ENCODE data around the gene LILRB5.
"Not testable (repeated sequence)": the region's sequence is repeated elsewhere in the genome, so short reads cannot be mapped to it uniquely, and the experiment has no call there.

LILRB5 gene

DNA sequence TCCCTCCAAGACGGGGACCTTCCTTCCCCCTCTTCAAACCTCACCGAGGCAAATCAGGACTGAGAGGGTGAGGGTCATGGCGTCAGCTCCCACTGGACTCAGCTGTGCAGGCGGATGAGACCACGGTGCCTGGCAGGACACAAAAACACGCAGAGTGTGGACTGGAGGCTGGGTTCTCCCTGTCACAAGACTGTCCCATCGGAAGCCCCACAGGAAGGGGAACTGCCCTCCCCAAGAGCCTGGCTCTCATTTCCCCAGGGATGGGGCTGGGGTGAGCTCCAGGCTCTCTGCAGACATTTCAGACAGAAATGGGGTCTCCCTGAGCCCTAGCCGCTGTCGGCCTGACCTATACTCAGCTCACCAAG is at the start of gene LILRB5:
Gene LILRB5 (minus strand): TSS at position 158 of the 365 bp plus-strand sequence. CDS start 80 bp downstream, at position 78.
- DNase-seq: no peak

DNA sequence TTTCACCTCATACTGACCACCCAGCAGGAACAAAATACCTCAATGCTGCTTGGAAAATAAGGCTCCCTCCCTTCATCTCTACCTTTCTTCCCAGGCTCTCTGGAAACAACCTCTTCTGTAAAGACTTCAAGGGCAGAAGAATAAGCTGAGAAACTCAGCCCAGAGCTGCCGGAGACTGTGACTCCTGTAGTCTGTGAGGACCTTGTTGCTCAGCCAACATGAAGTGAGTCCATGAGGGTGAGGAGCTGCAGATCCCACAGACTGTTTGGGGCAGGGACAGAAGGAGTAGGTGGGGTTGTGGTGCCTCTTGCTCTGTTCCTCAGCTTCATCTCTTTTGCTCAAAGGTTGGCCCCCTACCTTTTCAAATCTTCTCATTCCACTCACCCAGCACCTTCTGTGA is 48.1 kb upstream of the LILRB5 start:
- no peak for DNase-seq

DNA sequence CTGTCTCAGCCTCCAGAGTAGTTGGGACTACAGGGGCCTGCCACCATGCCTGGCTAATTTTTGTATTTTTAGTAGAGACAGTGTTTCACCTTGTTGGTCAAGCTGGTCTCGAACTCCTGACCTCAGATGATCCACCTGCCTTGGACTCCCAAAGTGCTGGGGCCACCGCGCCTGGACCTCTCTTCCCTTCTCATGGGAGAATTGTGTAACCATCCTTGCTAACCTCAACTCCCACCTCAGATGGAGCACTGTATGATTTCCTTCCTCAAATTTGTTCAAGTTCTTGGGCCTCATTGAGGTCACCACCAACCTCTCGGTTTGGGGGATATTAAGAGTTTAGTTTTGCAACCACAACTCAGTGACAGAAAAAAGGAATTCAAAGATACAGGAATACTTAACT is 45.2 kb upstream of the LILRB5 start:
- no peak for DNase-seq

DNA sequence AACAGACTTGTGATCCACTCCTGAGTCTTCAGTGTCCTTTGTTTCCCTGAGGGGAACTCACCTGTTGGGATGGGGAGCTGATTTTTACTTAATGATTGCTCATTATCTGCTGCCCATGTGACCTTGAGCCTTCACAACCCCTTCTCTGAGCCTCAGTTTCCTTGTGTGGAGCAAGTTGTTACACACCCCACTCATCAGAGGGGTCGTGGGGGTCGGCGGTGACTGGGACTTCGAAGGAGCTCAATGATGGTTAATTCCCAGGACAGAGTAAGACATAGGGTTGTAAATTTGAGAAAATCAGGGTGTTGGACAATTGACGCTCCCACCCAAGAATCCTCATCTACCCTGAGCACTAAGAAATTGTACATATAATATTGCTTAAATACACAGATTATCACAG is 42.4 kb upstream of the LILRB5 start:
- no peak for DNase-seq

DNA sequence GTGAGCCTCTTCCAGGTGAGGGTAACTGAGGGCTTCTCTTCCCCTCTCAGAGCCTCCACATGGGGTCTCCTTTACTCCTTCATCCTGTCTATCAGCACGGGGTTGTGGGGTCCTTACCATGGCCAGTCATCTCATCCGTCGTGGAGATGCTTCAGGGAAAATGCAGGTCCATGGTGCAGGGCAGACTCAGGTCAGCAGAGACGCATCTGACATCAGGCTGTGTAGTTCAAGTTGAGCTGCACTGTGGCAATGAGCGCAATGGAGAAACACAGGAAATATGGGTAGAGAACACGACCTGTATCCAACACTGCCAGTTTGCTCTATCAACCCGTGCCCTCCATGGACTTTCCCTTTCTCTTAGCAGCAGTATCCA is 42.0 kb upstream of the LILRB5 start:
- DNase-seq: no peak

DNA sequence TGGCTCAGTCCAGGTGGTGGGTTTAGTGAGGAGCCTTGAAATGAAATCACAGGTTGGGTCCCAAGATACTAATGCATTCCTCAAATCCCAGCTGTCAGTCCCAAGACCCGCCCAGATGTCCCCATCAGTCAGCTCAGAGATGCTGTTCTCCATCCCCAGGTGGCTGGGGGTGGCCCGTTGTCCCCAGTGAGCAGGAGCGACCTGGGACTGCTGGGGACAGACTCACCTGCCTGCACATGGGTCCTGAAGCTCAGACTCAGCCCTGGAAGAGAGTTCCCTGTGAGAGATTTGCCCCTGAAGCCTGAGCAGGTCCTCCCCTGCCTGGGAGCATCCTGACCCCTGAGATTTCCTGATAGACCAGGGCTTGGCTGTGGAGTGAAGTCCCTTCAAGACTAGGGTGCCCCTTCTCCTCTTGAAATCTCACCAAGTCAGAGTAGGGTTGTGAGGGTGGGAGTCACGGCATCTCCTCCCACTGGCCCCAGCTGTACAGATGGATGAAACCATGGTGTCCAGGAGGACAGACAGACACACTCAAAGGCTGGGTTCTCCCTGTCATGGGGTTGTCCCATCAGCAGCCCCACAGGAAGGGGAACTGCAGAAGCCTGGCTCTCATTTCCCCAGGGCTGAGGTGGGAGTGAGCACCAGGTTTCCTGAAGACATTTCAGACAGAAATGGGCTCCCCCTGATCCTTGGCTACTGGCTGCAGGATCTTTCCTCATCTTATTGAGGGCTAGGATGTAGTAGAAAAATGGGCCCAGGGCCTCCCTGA is 41.5 kb upstream of the LILRB5 start:
- DNase-seq: no peak

DNA sequence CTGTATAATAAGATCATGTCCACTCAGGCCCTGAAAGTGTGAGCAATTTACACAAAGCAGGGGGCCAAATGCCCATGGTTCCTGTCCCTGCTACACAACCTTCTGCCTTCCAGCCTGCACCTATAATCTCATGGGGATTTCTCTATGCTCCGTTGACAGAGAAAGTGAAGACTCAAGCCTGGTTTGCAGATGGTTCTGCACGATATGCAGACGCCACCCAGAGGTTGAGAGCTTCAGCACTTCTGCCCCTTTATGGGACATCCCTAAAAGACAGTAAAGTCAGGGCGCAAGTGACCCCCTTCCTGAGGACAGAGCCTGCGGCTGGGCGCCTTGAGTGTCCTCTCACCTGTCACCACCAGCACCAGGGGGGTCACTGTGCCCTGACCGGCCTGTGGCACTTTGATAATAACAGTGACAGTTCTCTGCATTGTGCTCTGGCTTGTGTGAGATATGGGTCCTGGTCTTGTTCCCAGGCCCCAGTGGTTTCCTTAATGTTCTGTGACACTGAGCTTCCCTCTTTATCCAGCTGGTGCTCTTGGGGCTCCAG is 40.8 kb upstream of the LILRB5 start:
- no peak for DNase-seq

DNA sequence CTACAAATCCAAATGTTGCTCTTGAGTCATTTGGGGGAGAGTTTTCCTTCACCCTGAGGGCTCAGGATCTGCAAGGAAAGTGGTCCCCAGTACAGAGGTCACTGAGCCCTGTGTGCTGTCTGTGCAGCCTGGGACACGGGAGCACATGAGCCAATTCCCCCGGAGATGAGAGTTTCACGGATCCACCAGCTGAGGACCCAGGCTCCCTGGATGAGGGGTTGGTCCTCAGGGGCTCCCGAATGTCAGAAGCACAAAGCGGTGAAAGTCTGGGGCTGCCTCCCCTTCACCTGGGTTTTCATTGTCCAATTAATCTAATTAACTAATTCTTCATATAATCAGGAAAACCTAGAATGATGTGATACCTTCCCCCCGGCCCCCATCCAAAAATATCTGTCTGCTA is 37.5 kb upstream of the LILRB5 start:
- DNase-seq: no peak

DNA sequence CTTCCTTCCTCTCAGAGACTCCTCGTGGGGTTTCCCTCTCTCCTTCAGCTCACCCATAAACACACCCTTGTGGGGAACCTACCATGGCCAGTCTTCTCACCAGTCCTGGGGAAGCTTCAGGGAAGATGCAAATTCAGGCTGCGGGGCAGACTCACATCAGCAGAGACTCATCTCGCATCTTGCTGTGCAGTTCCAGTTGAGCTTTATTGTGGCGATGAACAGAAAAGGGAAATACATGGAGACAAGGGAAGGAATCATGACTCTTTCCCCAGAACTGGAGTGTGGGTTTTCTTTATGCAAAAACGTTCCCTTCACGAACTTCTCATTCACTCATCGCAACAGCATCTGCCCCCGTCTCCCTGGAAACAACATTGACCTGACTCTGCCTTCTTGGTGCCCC is 32.1 kb upstream of the LILRB5 start:
- DNase-seq: not testable (repeated sequence)

DNA sequence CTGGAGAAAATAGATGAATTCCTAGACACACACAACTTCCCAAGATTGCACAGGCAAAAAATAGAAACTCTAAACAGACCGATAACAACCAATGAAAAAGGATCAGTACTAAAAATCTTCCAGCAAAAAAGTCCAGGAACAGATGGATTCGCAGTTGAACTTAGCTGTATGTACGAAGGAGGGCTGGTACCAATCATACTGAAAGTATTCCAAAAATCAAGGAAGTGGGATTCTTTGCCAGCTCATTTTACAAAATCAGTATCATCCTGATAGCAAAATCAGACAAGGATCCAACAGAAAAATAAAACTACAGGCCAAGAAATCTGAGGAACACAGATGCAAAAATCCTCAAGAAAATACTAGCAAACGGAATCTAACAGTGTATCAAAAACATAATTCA is 30.4 kb upstream of the LILRB5 start:
- DNase-seq: no peak

DNA sequence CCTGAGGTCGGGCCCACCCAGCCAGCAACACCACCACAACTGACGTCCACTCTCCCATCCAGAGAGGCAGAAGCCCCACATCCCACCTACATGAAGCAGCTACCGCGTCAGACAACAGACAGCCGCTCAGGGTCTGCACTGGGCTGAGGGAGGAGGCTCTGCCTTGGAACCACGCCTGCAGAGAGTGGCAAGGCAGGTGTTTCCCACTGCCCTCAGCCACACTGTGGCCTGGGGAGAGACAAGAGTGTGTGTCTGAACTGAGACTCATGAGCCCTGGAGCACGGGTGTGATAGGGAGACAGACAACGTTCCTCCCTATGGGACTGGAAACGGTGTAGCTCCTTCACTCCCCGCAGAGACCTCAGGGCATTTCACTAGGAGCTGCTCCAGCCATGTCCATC is 29.2 kb upstream of the LILRB5 start:
- DNase-seq: not testable (repeated sequence)

DNA sequence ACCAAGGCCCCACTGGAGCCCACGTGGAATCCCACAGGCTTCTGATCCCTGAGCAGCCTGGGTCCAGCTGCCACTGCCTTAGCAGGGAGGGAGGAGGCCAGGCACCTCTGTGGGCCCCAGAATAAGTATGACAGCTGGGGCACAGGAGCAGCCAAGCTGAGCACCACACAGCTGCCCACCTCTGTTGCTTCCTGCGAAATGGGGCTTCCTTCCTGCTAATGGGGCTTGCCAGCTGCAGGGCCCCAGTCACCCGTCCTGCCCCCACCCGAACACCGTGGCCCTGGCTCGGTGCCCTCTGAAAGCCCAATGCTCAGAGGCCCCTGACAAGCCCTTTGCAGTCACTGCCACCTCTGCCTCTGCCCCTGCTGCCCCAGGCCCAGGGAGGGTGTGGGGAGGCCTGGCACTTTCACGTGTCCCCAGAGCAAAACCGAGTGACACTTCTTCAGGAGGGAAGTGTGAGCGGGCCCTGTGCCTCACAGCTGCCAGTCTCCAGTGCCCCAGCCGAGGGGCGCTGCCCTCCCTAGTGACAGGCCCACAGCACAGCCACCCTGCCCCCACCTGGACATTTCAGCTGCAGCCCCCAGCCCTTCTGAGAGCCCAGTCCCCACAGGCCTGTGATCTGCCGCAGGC is 28.5 kb upstream of the LILRB5 start:
- peak in 1 of 2 donors; percentile 70 for DNase-seq

DNA sequence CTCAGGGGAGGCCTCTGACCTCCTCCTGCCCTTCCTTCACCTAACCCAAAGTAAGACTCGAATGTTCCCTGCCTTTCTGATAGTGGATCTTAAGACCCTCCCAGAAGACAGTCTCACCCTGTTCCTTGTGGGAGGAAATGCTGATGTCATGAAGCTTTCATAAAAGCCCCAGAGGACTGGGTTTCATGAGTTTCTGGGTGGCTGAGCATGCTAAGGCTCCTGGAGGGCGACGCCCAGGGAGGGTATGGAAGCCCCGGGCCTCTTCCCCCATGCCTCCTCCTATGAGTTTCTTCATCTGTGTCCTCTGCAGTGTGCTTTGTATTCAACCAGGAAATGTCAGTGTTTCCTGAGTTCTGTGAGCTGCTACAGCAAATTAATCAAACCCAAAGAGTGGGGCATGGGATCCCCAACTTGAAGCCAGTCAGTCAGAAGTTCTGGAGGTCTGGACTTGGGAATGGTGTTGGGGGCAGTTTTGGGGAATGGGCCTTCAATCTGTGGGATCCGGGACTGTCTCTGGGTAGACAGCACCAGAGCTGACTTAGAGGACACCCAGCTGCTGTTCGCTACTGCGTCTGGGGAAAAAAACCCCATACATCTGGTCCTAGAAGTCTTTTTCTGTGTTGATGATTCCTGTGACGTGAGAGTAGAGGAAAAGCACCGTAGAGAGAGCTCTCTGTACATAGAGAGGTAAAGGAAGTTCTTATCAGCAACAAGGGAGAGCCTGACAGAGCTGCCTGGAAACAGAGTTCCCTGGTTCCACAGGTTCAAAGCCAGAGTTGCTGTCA is 25.8 kb upstream of the LILRB5 start:
- DNase-seq: peak in 1 of 2 donors; percentile 37

DNA sequence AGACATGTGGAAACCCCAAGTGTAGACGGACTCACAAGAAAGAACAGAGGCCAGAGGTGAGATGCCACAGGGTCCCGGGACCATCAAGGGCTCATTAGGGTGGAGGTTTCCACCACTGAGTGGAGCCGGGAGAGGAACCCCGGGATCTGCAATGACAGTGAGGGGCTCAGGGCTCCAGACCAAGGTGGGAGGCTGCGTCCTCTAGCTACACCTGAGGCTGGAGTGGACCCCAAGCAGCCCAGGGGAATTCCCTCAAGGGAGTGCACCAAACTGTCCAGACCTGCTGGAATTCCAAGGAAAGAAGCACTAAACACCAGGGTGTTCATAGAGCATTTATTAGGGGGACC is 24.6 kb upstream of the LILRB5 start:
- not testable (repeated sequence) for DNase-seq

DNA sequence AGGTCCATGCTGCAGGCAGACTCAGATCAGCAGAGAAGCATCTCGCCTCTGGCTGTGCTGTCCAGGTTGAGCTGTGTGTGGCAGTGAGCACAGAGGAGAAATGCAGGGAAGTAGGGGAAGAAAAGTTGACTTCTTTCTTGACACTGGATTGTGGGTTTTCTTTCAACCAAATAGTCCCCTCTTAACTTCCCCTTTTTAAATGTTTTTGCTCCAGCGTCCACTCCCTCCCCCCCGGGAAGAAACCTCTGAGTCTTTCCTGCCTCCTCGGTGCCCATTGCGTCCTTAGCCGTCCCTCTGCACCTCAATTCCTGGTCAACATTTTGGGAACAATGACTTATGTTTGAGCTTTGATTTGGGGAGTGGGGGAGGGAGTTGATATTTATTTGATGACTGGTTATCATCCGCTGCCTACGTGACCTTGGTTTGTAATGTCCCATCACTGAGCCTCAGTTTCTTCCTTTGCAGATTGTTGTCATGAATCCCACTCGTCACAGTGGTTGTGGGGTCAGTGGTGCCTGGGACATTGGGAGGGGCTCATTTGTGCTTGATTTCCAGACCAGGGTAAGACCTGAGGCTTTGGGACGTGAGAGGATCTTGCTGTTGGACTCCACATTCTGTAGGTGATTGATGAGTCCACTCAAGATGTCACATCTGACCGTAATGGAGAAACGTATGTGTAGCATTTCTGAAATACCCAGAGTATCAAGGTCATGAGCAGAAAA is 24.1 kb upstream of the LILRB5 start, which contains the start of gene LILRB2:
Gene LILRB2 (minus strand): TSS at position 104 of the 722 bp plus-strand sequence. CDS start 614 bp downstream, outside the sequence.
- peak in 1 of 2 donors; percentile 36 for DNase-seq

DNA sequence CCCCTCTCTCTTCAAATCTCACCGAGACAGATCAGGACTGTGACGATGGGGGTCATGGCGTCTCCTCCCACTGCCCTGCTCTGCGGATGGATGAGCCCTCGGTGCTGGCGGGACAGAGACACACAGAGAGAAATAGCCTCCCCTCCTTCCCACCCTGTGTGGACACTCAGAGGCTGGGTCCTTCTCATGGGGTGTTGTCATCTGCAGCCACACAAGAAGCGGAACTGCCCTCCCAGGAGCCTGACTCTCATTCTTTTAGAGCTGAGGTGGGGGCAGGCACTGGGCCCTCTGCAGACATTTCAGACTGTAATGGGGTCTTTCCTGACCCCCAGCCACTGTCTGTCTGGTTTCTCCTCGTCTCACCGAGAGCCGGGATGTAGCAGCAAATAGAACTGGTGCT is 23.4 kb upstream of the LILRB5 start:
- peak in 1 of 2 donors; percentile 44 for DNase-seq

DNA sequence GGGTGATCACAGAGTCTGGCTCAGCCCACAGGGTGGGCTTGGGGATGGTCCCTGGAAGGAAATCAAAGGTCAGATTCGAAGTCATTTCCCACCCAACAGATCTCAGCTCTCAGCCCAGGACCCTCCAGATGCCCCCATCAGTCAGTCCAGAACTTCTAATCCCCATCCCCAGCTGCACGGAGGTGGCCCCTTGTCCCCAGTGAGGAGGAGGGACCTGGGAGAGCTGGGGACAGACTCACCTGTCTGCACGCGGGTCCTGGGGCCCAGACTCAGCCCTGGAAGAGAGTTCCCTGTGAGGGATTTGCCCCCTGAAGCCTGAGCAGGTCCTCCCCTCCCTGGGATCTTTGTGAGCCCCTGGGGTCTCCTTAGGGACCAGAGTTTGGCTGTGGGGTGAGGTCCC is 23.0 kb upstream of the LILRB5 start:
- DNase-seq: not testable (repeated sequence)

DNA sequence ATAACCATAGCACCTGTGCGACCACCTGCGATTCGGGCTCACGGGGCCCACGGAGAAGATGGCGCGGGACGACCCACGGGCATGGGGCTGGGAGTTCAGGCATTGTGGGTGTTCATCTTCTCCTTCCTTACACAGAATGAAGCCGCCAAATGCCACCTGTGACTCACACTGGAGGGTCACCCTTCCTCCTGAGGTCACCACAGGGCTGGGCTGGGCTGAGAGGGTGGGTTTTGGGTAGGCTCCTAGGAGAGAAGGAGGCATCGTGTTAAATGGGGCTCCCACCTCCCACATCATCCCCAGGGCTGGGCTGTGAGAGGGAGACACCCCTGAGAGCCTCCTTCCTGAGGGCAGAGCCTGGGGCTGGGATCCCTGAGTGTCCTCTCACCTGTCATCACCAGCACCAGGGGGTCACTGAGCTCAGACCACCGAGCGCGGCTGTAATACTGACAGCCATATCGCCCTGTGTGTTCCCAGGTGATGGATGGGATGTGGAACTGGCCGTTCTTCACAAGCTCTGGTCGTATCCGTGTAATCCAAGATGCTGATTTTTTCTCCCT is 22.4 kb upstream of the LILRB5 start:
- DNase-seq: no peak

DNA sequence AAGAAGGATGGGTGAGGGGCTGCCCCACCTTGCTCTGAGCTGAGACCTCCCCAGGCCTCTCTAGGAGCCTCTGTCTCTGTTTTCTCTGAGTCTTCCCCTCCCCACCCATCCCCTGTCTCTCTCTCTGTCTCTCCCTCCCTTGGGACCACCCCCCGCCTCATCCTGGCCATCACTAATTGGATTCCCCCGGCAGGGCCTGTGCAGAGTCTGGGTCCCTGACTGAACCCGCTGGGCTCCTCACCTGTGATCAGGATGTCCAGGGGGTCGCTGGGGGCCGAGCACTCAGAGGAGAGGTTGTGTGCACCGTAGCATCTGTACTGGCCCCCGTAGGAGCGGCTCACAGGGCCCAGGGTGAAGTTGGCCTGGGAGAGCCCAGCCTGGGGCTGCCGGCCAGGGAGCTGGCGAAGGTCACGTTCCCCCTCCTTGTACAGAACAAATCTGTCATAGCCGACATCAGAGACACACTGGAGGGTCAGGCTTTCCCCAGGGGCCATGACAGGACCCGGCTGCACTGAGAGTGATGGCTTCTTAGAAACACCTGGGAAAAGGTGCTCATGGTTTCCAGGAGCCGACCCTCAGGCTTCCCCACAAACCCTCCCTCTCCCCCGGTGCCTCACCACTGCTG is 21.6 kb upstream of the LILRB5 start:
- not testable (repeated sequence) for DNase-seq

DNA sequence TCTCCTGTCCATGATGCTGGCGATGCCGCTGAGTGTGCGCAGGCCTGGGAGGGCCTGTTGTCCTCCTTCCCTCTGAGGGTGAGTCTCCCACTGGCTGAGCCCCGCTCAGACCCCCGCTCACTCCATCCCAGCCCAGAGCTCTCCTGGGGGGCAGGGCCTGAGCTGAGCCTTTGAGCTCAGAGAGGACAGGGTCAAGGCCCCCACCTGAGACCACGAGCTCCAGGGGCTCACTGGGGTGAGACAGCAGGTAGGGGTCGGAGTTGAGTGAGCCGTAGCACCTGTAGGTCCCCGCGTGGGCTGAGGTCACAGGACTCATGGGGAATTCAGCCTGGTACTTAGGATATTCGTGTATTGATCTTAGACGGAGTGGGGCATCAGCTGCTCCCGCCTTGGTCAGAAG is 21.0 kb upstream of the LILRB5 start:
- DNase-seq: not testable (repeated sequence)

DNA sequence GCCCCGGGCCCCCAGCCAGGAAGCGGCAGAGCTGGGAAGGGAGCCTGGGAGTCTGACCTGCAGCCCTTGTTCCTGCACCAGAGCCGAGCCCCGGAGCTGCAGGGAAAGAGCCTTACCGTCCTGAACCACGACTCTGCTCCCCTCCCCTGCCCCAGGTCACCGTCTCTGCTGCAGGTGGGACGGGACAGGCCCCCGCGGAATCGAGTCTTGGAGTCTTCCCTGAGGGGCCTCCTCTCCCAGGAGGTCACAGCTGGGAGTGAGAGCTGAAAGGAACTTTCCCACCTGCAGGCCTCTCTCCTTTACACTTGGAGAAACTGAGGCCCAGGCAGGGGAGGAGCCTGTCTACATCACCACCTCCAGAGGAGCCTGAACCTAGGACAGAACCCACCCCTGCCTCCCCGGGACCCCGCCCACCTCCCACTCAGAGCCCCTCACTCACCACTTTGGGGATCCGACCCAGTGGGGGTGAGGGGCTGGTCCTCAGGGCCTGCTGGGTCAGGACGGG is 20.1 kb upstream of the LILRB5 start:
- not testable (repeated sequence) for DNase-seq

DNA sequence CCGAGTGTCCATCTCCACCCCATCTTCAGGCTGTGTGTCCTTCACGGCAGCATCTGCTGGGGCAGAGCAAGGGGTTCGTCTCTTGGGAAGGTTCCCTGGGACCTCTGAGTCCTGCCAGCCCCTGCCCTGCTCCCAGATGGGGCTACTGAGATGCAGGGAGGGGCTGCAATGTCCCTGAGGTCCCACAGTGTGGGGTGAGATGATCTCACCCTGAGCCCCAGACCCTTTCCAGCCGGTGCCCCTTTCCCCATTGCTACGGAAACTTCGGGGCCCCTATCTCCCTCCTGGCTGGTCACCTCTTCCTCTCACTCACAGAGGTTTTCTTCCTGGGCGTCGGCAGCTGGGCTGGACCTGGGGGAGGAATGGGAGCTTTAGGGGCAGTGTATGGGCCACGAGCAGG is 18.9 kb upstream of the LILRB5 start:
- no peak for DNase-seq

All from CD4-positive, alpha-beta T cell treated with Interleukin-4 for 1 hour (primary cell).